ENCODE measurements around the gene HSPBAP1. TPM values are rescaled to one million over a fixed set of nuclear protein-coding genes. Genes with fewer than 3 reads are reported as not detected.

HSPBAP1 gene
- total RNA-seq, 1 experiment from 2014 or later = 13.1 TPM

DNA sequence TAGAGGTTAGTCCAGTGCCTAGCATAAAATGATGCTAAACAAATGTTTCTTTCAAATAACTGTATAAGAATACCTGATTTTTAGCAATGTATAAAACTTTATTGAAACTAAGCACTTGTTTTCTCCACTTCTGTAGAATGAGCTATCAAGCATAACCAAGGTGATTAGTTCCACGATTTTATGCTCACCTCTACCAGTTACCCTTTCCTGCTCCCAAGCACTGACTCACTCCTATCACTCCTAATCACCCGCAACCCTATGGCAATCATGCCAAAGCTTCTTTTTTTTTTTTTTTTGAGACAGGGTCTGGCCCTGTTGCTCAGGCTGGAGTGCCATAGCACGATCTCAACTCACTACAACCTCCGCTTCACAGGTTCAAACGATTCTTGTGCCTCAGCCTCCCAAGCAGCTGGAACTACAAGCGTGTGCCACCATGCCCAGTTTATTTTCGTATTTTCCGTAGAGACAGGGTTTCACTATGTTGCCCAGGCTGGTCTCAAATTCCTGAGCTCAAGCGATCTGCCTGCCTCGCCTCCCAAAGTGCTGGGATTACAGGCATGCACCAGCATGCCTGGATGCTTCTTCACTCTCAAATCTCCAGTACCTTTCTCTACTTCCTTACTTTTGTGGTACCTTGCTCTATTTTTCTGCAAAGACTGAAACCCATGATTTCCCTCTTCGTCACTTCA, 3.9 kb downstream of the HSPBAP1 start:
- no peaks in the 10 kb centered on the region for H3K9me3 Mint-ChIP-seq (ENCODE audit: unreplicated experiment)
- no peak for DNase-seq

GRCh38 chr3:122787872-122788271, 5.8 kb downstream of the HSPBAP1 start:
- H3K36me3 ChIP-seq (ENCODE audit: control insufficient read depth, insufficient read depth, low read length) = no peaks in the 10 kb centered on the region
- H3K4me1 Mint-ChIP-seq (ENCODE audit: low read depth, unreplicated experiment) = peaks cover 30% of the 10 kb centered on the region
- H3K9me3 ChIP-seq = no peaks in the 10 kb centered on the region
- ChIA-PET POLR2A (no interaction called here), CTCF (no interaction called here)
- H3K9me3 Mint-ChIP-seq (ENCODE audit: unreplicated experiment) = no peaks in the 10 kb centered on the region
- H3K27me3 Mint-ChIP-seq (ENCODE audit: insufficient read depth, unreplicated experiment) = no peaks in the 10 kb centered on the region
- peaks cover 47% of the 10 kb centered on the region for H3K4me1 ChIP-seq
- no peak for TF ChIP-seq CTCF (IDR thresholded peaks at IDR 0.05; ENCODE audit: insufficient read depth in 1 of 2, low read depth in 1 of 2, low read length in 1 of 2, severe bottlenecking in 1 of 2, unreplicated experiment in 1 of 2)
- BruUV-seq (replicated peaks) = no TSS peak
- H3K4me3 Mint-ChIP-seq (ENCODE audit: unreplicated experiment) = no peak overlapping the region
- H3K4me3 ChIP-seq (ENCODE audit: low read depth, low read length) = no peak overlapping the region
- H3K27ac Mint-ChIP-seq (ENCODE audit: unreplicated experiment) = no peak overlapping the region
- intact Hi-C loops (cut with micrococcal nuclease; ENCODE audit: unreplicated experiment) = no loop called here
- peaks cover 6% of the 10 kb centered on the region for H3K36me3 Mint-ChIP-seq (ENCODE audit: insufficient read depth, unreplicated experiment)
- no peaks in the 10 kb centered on the region for H3K27me3 ChIP-seq (replicated peaks; ENCODE audit: control insufficient read depth, insufficient read depth, low read length)
- DNase-seq = no peak

More for the DNA sequence above, 3.9 kb downstream of the HSPBAP1 start:
- H3K4me1 Mint-ChIP-seq (ENCODE audit: low read depth, unreplicated experiment) = peaks cover 24% of the 10 kb centered on the region
- no peak overlapping the region for H3K4me3 Mint-ChIP-seq (ENCODE audit: unreplicated experiment)
- ChIA-PET CTCF (no interaction called here), POLR2A (no interaction called here)
- Histone ChIP-seq H3K27me3 (replicated peaks; ENCODE audit: control insufficient read depth, insufficient read depth, low read length) (no peaks in the 10 kb centered on the region), H3K9me3 (no peaks in the 10 kb centered on the region), H3K4me3 (ENCODE audit: low read depth, low read length) (no peak overlapping the region), H3K4me1 (peaks cover 43% of the 10 kb centered on the region), H3K36me3 (ENCODE audit: control insufficient read depth, insufficient read depth, low read length) (no peaks in the 10 kb centered on the region)
- H3K36me3 Mint-ChIP-seq (ENCODE audit: insufficient read depth, unreplicated experiment) = peaks cover 11% of the 10 kb centered on the region
- TF ChIP-seq CTCF (IDR thresholded peaks at IDR 0.05; ENCODE audit: insufficient read depth in 1 of 2, low read depth in 1 of 2, low read length in 1 of 2, severe bottlenecking in 1 of 2, unreplicated experiment in 1 of 2) = no peak
- intact Hi-C loops (cut with micrococcal nuclease; ENCODE audit: unreplicated experiment) = loop anchor here (10.0 kb wide), 1 partner anchor 225 kb away; the partner anchor contains the start of genes DTX3L and PARP9
- no peaks in the 10 kb centered on the region for H3K27me3 Mint-ChIP-seq (ENCODE audit: insufficient read depth, unreplicated experiment)
- BruUV-seq (replicated peaks) = no TSS peak
- H3K27ac Mint-ChIP-seq (ENCODE audit: unreplicated experiment) = no peak overlapping the region

- intact Hi-C loops (cut with micrococcal nuclease; ENCODE audit: unreplicated experiment) = no loop called here
- H3K4me3 ChIP-seq (ENCODE audit: low read depth, low read length) = no peak overlapping the region
- no peak for TF ChIP-seq CTCF (IDR thresholded peaks at IDR 0.05; ENCODE audit: insufficient read depth in 1 of 2, low read depth in 1 of 2, low read length in 1 of 2, severe bottlenecking in 1 of 2, unreplicated experiment in 1 of 2)
- H3K27me3 ChIP-seq (replicated peaks; ENCODE audit: control insufficient read depth, insufficient read depth, low read length) = no peaks in the 10 kb centered on the region
- Mint-ChIP-seq H3K27me3 (ENCODE audit: insufficient read depth, unreplicated experiment) (no peaks in the 10 kb centered on the region), H3K4me1 (ENCODE audit: low read depth, unreplicated experiment) (peaks cover 30% of the 10 kb centered on the region), H3K9me3 (ENCODE audit: unreplicated experiment) (no peaks in the 10 kb centered on the region), H3K4me3 (ENCODE audit: unreplicated experiment) (no peak overlapping the region), H3K27ac (ENCODE audit: unreplicated experiment) (peak overlapping the region; percentile 77), H3K36me3 (ENCODE audit: insufficient read depth, unreplicated experiment) (peaks cover 12% of the 10 kb centered on the region)
- DNase-seq = peak in 1 of 2 experiments; percentile 14
- BruUV-seq (replicated peaks) = no TSS peak
- POLR2A ChIA-PET = no interaction called here
- peaks cover 47% of the 10 kb centered on the region for H3K4me1 ChIP-seq
- CTCF ChIA-PET = interaction anchor here (0.8 kb wide), 1 partner anchor 12 kb away, joined by 3 read pairs; no protein-coding TSS in a partner anchor
- H3K36me3 ChIP-seq (ENCODE audit: control insufficient read depth, insufficient read depth, low read length) = no peaks in the 10 kb centered on the region
- no peaks in the 10 kb centered on the region for H3K9me3 ChIP-seq
Observed at GRCh38 chr3:122786066-122786465, 7.6 kb downstream of the HSPBAP1 start.
